HG03095 (cell line): ENCODE results near the gene TNFSF11.

Source experiments
- ATAC-seq: cut with Tn5 transposase; IDR thresholded peaks from one replicate; pipeline ENCODE4 v1.9.1; 2021; ENCODE audit warnings: moderate library complexity; ENCODE audit not compliant: unreplicated experiment

TNFSF11 gene

DNA sequence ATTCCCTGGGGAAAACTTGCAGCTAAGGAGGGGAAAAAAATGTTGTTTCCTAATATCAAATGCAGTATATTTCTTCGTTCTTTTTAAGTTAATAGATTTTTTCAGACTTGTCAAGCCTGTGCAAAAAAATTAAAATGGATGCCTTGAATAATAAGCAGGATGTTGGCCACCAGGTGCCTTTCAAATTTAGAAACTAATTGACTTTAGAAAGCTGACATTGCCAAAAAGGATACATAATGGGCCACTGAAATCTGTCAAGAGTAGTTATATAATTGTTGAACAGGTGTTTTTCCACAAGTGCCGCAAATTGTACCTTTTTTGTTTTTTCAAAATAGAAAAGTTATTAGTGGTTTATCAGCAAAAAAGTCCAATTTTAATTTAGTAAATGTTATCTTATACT is 33.6 kb downstream of the TNFSF11 start:
- ATAC-seq = no peak

GRCh38 chr13:42610649-42611048 is 36.7 kb downstream of the TNFSF11 start:
- no peak for ATAC-seq

DNA sequence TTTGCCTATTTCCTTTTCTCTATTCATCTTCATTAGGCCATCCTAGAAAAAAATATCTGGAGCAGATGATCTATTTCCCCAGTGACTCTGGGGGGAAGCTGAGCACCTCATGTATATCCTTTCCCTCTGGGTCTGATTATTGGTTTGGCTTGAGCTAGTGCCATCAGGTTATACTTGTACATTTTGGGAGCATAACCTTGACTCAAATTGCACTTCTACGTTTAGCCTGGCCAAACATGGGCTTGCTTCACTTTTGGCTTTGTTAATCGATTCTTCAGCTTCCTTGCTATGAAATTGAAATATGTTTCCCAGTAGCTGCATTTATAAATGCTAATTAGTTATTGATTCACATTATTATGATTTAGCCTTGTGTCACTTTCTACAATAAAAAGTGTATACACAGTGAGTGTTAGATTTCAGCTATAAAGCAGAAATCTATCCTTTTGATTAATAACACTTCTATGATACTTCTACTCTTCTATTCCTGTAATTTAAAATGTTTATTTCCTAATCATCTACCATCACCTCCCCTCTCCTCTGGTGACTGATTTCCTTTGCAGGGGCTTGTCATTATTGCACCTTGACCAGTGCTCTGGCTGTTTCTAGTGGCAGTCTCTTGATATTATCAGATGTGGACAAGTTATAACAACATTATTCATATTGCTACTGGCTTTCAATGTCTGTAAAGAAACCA is 37.3 kb downstream of the TNFSF11 start:
- no peak for ATAC-seq

DNA sequence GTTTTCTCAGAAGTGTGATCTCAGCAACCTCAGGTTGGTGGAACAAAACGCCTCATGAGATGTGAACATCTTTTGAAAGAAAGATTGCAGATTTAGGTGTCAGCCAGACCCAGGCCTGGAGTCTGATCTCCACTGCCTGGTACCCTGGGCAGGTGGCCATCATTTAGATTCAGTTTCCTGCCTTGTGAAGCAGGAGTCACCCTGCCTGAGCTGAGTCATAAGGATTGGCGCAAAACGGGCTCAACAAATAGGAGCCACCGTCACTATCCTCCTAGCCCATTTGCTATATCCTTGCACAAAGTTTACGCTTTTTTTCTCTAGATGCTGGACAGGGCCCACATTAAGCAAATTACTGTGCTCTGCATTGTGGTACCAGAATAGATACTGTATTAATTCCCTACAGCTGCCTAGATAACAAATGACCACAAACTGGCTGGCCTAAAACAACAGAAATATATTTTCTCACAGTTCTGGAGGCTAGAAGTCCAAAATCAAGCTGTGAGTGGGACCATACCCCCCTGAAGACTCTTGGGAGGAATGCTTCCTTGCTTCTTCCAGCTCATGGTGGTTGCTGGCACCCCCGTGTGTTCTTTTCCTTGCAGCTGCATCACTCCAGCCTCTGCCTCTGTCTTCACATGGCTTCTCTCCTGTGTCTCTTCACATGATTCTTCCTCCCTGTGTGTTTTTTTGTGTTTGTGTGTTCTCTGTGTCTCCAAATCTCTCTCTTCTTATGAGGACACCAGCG is 38.2 kb downstream of the TNFSF11 start:
- no peak for ATAC-seq

DNA sequence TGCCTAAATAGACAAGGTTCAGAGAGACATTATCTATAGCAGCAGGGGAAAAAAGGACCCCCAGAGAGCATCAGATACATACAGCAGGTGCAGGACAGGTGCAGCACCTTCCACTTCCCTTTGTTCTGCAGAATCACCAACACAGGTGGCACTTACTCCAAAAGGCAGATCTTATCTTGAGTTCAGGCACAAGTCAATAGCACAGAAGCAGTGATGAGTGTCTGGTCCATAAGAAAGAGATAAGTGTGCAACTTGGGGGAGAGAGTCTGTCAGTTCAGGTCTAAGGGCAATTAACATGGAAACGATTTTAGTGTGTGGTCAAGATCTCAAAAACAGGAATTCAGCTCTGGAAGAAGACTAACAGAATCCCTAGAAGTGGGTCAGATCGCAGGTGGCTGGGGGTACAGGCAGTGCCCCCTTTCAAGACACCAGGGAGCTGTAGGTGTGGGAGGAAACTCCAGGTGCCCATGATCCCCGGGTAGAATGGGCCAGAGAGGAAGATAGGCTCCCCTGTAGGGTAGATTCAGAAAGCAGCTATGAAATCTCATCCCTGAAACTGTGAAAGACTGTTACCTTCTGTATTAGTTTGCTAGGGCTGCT is 40.6 kb downstream of the TNFSF11 start:
- ATAC-seq = no peak

GRCh38 chr13:42615691-42616090 is 41.7 kb downstream of the TNFSF11 start:
- no peak for ATAC-seq

DNA sequence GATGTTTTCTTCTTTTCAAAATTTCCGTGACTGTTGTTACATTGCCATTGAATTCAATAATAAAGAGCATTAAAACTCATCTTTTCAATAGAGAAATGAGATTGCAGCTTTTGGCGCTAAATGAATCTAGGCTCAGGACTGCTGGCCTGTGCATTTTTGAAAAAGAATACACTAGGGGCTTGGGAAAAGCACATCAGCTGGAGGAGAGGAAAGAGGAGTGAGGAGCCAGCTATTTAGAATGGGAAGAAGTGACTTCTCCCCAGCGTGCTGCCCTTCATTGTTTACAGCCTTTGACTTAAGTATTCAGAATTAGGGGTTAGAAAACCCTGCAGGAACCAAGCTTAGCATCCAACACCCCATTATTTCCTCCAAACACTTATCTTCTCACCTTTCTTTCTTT is 43.3 kb downstream of the TNFSF11 start:
- no peak for ATAC-seq

GRCh38 chr13:42623916-42624315 is 50.0 kb downstream of the TNFSF11 start:
- no peak for ATAC-seq

- no peak for ATAC-seq
Measured at GRCh38 chr13:42625611-42626010, 51.7 kb downstream of the TNFSF11 start.

DNA sequence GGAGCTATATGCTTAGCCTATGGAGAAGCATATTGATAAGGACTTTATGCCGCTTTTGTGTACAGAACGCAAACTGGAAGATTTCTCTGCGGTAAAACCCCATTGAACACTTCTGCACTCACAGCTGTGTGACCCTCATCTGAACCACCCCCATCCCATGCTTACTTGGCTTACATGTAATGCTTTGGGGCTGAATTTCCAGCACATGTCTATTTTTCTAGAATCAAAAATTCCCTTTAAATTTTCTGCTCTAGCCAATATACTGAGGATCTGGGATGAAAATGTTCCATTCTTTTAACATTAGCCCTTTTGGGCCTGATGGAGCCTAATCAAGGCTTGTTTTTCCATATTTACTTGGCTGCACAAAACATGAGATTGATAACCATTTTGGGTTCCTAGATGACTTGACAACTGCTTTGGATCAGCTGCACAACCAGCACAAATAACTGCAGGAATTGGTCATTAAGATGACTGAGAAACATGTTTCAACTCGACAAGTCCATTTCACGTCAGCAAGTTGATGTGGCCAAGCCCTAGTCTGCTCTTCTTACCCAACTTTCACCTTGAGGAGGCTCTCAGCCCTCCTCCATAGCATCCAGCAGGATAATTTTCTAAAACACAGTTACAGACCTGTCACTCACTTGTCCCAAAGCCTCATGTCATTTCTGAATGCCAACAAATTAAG is 52.4 kb downstream of the TNFSF11 start:
- ATAC-seq = no peak

DNA sequence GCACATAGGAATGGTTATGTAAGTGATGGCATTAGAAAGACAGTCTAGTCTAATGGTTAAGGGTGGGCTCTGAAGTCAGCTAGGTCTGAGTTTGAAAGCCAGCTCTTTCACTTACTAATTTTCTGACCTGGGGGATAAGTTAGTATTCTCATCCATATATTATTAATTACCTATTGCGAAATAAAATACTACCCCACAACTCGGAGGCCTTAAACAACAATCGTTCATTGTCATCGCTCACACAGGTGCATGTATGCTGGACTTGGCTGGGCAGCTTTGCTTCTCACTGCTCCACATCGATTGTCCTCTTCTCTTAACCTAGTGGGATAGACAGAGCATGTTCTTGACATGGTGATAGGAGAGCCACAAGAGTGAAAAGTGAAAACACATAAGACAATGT is 54.7 kb downstream of the TNFSF11 start:
- no peak for ATAC-seq

- no peak for ATAC-seq
Measured at GRCh38 chr13:42631181-42631580, 57.2 kb downstream of the TNFSF11 start.

DNA sequence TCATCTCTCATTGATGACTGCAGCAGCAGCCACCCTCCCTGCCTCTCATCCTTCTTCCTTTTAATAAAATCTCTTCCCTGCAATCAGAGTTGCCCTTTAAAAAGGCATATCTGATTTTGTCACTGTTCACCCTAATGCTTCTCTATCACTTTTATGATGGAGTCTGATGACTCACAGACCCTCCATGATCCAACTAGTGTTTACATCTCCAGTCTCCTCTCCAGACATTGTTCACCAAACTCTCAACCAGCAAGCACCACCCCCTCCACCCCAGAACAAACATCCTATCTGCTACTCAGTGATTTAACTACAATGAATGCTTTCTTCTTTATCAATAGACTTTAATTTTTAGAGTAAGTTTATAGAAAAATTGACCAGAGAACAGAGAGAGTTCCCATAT is 59.5 kb downstream of the TNFSF11 start:
- ATAC-seq = no peak

DNA sequence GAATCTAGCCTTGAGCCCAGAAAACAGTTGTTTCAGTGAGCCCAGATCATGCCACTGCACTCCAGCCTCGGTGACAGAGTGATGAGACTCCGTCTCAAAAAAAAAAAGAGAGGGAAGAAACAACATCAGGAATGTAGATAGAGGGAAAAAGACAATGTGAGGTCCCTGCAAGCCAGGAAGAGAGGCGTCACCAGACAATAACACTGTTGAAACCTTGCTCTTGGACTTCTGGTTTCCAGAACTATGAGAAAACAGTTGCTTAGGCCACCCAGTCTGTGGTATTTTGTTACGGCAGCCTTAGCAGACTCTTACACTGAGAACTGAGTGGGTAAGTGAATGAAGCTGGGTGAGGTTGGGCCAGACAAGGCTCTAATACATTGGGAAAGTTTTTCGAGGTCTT is 64.1 kb downstream of the TNFSF11 start:
- ATAC-seq = no peak

DNA sequence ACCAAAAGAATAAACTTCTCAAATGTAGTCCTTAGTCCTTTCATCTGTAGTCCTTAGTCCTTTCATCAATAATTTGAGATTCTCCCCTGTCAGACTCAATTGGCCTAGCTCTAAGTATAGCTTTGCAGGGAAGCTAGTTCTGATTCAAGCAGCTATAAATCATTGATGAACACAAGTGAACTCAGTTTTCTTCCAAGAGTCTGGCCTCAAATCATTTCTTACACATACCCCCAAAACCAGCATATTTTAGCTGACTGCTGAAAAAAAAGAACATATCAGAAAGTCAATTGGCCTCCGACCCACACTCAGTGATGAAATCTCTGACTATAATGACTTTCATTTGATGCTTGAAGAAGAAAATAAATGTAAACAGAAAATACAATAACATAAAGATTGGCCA is 64.9 kb downstream of the TNFSF11 start:
- no peak for ATAC-seq

DNA sequence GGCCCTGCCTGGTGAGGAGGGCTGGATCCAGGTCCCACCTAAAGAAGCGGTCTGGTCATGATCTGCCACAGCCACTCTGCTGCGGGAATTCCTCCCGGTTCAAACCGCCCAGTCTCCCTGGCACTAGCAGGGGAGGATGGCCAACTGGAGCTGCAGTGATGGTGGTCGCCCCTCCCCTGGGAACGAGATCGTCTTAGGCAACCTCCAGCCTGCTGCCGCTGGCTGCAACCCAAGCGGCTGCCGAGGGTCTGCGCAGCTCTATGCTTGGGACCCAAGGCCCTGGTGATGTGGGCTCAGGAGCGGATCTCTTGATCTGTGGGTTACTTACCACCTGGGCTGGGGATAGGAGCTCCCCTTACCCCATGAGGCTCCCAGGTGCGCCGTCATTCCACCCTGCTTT is 69.1 kb downstream of the TNFSF11 start:
- ATAC-seq = no peak

GRCh38 chr13:42644841-42645240 is 70.9 kb downstream of the TNFSF11 start:
- ATAC-seq = no peak

DNA sequence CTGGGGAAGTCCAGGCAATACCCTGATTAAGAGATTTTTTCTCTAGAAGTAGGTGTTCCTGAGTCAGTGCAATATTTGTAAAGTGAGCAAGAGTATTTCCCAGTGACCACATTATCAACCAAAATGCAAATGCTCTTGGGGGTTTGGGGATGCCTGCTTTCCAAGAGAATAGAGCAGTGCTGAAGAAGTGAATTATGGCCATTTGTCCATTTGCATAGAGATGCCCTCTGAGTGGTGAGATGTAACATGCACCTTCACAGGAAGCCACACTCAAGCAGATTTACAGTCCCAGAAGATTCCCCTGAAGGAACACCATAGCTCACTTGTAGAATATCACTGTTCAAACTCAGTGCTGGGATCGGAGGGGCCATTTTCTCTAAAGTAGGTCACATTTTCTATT is 71.8 kb downstream of the TNFSF11 start:
- ATAC-seq = no peak

DNA sequence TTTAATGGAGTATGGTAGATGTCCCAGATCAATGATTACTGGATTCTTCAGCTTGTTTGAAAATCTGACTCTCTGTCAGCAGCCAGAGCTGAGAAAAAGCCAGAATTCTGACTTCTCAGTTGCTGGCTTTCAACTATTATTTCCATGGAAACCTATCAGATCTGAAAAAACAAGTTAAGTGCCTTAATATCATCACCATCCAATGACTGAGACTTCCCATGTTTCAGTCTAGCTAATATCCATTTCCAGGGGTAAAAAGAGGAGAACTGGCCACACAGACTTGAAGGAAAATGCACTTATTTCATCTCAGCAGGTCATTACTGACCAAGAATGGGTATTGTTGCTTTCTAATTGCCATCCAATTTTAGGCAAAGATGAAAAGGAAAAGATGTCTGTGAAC is 75.2 kb downstream of the TNFSF11 start:
- ATAC-seq = no peak

DNA sequence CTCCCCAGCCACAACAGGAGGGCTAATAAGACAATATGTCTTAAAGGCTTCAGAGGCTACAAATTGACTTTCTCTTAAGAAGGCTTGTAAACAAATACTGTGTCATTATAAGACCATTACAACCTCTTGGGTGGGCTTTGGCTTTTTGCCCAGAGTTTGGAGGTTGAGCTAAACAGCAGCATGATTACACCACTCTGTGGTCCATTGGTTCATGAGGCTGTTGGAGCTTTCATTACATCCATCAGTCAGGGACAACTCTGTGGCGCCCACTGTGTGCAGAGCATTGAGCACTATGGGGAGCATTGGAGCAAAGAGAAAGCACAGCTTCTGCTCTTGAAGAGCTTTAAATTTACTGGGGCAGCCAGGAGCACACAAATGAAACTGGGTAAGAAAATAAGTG is 75.9 kb downstream of the TNFSF11 start:
- no peak for ATAC-seq

DNA sequence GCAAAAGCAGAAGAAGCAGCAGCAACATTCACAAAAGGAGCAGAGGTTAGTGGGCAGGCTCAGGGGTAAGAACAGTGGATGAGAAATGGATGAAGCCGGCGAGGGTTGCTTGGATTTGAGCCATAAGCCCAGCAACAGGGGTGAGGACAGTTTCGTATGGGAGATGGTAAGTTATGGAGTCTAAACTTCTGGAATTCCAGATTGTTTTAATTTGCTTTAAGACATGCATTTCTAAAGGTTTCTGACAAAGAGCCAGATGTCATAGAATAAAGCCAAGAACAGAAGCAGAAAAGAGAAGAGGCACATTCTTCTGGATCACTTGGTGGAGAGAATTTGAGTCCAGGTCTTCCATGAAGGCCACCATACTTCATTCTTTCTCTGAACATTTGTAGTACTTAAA is 76.6 kb downstream of the TNFSF11 start:
- ATAC-seq = no peak
